Endodermal cell (in vitro differentiated cells): ENCODE measurements around the gene INHBE. TPM values are rescaled to one million over a fixed set of nuclear protein-coding genes. Genes with fewer than 3 reads are reported as not detected.

Experiments
- DNase-seq: peaks from one replicate; pipeline ENCODE4 v3.0.0-alpha.2; 2017
- H3K27ac ChIP-seq: 2 replicates; pipeline ENCODE4 v1.5.1; 2013; ENCODE audit warnings: mild to moderate bottlenecking, low read depth, low read length, moderate library complexity
- H3K27me3 ChIP-seq: 2 replicates; pipeline ENCODE4 v1.6.1; 2013; ENCODE audit warnings: mild to moderate bottlenecking, low read length, moderate library complexity; ENCODE audit not compliant: insufficient read depth, control insufficient read depth, poor library complexity, severe bottlenecking
- H3K36me3 ChIP-seq: 2 replicates; pipeline ENCODE4 v1.7.0; 2013; ENCODE audit warnings: mild to moderate bottlenecking, low read length, moderate library complexity; ENCODE audit not compliant: control insufficient read depth, insufficient read depth
- H3K4me1 ChIP-seq: one replicate; pipeline ENCODE4 v1.7.0; 2013; ENCODE audit warnings: low read length; ENCODE audit not compliant: control insufficient read depth, insufficient read depth
- H3K4me3 ChIP-seq: 2 replicates; pipeline ENCODE4 v1.5.1; 2013; ENCODE audit warnings: mild to moderate bottlenecking, low read length, moderate library complexity
- H3K9ac ChIP-seq: 2 replicates; pipeline ENCODE4 v1.6.1; 2013; ENCODE audit warnings: mild to moderate bottlenecking, low read length, moderate library complexity; ENCODE audit not compliant: poor library complexity, severe bottlenecking; ENCODE audit errors: extremely low read depth
- H3K9me3 ChIP-seq: 2 replicates; pipeline ENCODE4 v1.6.1; 2013; ENCODE audit warnings: mild to moderate bottlenecking, low read length, moderate library complexity; ENCODE audit not compliant: control insufficient read depth
- H3K27ac Mint-ChIP-seq: 2 replicates; pipeline ENCODE4 v1.8.0; 2020; ENCODE audit warnings: mixed read lengths
- H3K27me3 Mint-ChIP-seq: 2 replicates; pipeline ENCODE4 v1.8.0; 2021; ENCODE audit warnings: mild to moderate bottlenecking, mixed read lengths; ENCODE audit not compliant: insufficient read depth
- H3K36me3 Mint-ChIP-seq: 2 replicates; pipeline ENCODE4 v1.8.0; 2020; ENCODE audit warnings: low read depth, mixed read lengths
- H3K4me1 Mint-ChIP-seq: 2 replicates; pipeline ENCODE4 v1.8.0; 2020; ENCODE audit warnings: mixed read lengths
- H3K4me3 Mint-ChIP-seq: 2 replicates; pipeline ENCODE4 v1.8.0; 2020; ENCODE audit warnings: mild to moderate bottlenecking, moderate library complexity, mixed read lengths
- H3K9me3 Mint-ChIP-seq: 2 replicates; pipeline ENCODE4 v1.8.0; 2020; ENCODE audit warnings: mild to moderate bottlenecking, mixed read lengths
- CTCF ChIP-seq: fragments of 200-600 bp; sonication (generic); conservative IDR thresholded peaks from 2 replicates; pipeline ENCODE4 v1.5.0; 2021; ENCODE audit warnings: antibody characterized with exemption, mild to moderate bottlenecking
- WGBS, 2 experiments: methylation state at CpG; one replicate each; pipeline versions ENCODE4 v1.1.5 to v1.1.7; 2013; ENCODE audit warnings: missing lambda C conversion rate in 2 of 2, mixed read lengths in 1 of 2; ENCODE audit not compliant: insufficient coverage in 1 of 2, insufficient read length in 1 of 2; 5-methylcytosine and 5-hydroxymethylcytosine counted together
- total RNA-seq, 2 donors: library from RNA; stranded (reverse); fragmentation: NEBNext Ultra II Directional in 1 of 2; extraction: Animal tissue kit (Norgen Biotek cat#: 25700) in 1 of 2; gene quantifications; 2 replicates in 1 of 2; 3 replicates in 1 of 2; pipeline ENCODE4 v1.2.1, GENCODE V29; 2021

Gene INHBE
- total RNA-seq, 2 donors from 2014 or later = 0.24 to 0.29 TPM

- no peak overlapping the region for H3K4me3 Mint-ChIP-seq
- H3K4me1 Mint-ChIP-seq = peaks cover 23% of the 10 kb centered on the region
- no peaks in the 10 kb centered on the region for H3K9me3 ChIP-seq
- peak overlapping the region; percentile 19 for H3K27ac ChIP-seq
- H3K36me3 ChIP-seq = peaks cover 19% of the 10 kb centered on the region
- no peaks in the 10 kb centered on the region for H3K27me3 Mint-ChIP-seq
- no peaks in the 10 kb centered on the region for H3K4me1 ChIP-seq
- H3K27me3 ChIP-seq = no peaks in the 10 kb centered on the region
- peak overlapping the region; percentile 64 for H3K27ac Mint-ChIP-seq
- H3K4me3 ChIP-seq = no peak overlapping the region
- TF ChIP-seq CTCF = no peak
- peak; percentile 70 for DNase-seq
- H3K9me3 Mint-ChIP-seq = no peaks in the 10 kb centered on the region
- peak overlapping the region; percentile 51 for H3K9ac ChIP-seq
- H3K36me3 Mint-ChIP-seq = peaks cover 20% of the 10 kb centered on the region
Observed at GRCh38 chr12:57485695-57486094, 30.6 kb downstream of the INHBE start.

GRCh38 chr12:57487055-57487596 lies 32.0 kb downstream of the INHBE start:
- 94 to 96% methylated on average over 18 to 27 of the region's 27 CpGs for WGBS, 2 experiments
- peak overlapping the region; percentile 55 for H3K27ac Mint-ChIP-seq
- no peaks in the 10 kb centered on the region for H3K4me1 ChIP-seq
- H3K9ac ChIP-seq = no peak overlapping the region
- peaks cover 19% of the 10 kb centered on the region for H3K4me1 Mint-ChIP-seq
- no peaks in the 10 kb centered on the region for H3K27me3 Mint-ChIP-seq
- no peak for DNase-seq
- H3K9me3 Mint-ChIP-seq = no peaks in the 10 kb centered on the region
- no peaks in the 10 kb centered on the region for H3K27me3 ChIP-seq
- no peak for TF ChIP-seq CTCF
- peaks cover 33% of the 10 kb centered on the region for H3K36me3 Mint-ChIP-seq
- H3K9me3 ChIP-seq = no peaks in the 10 kb centered on the region
- H3K36me3 ChIP-seq = peaks cover 31% of the 10 kb centered on the region
- peak overlapping the region; percentile 99 for H3K4me3 ChIP-seq
- H3K27ac ChIP-seq = no peak overlapping the region
- H3K4me3 Mint-ChIP-seq = peak overlapping the region; percentile 98

- 17 to 19% methylated on average over 30 to 47 of the region's 47 CpGs for WGBS, 2 experiments
- Mint-ChIP-seq H3K4me3 (peak within 1 kb of the TSS; percentile 98), H3K4me1 (peaks cover 19% of the 10 kb centered on the region), H3K9me3 (peaks cover under 1% of the 10 kb centered on the region), H3K27ac (peak within 1 kb of the TSS; percentile 95), H3K27me3 (no peaks in the 10 kb centered on the region), H3K36me3 (peaks cover 39% of the 10 kb centered on the region)
- H3K9ac ChIP-seq = peak within 1 kb of the TSS; percentile 90
- H3K4me3 ChIP-seq = peak within 1 kb of the TSS; percentile 99
- DNase-seq = peak; percentile 99
- H3K36me3 ChIP-seq = peaks cover 36% of the 10 kb centered on the region
- peak within 1 kb of the TSS; percentile 94 for H3K27ac ChIP-seq
- H3K9me3 ChIP-seq = no peaks in the 10 kb centered on the region
- no peaks in the 10 kb centered on the region for H3K27me3 ChIP-seq
- H3K4me1 ChIP-seq = no peaks in the 10 kb centered on the region
- TF ChIP-seq CTCF = no peak
Observed at GRCh38 chr12:57487597-57488401, 32.7 kb downstream of the INHBE start, which contains the start of gene MARS1. MARS1 (plus strand) TSS chr12:57488068; CDS start chr12:57488091, 23 bp downstream.
